HepG2 (cell line): ENCODE results near the gene SCFD2. TPM values are rescaled to one million over a fixed set of nuclear protein-coding genes. Genes with fewer than 3 reads are reported as not detected.

ENCODE experiments used
- ATF2 ChIP-seq: sonication (generic); formaldehyde crosslinking; IDR thresholded peaks from 2 replicates; pipeline ENCODE4 v1.4.0; 2020; ENCODE audit warnings: missing genetic modification reagents
- GFI1 ChIP-seq: sonication (generic); formaldehyde crosslinking; IDR thresholded peaks from 2 replicates; pipeline ENCODE4 v1.5.0; 2020; ENCODE audit warnings: missing genetic modification reagents, mild to moderate bottlenecking, borderline replicate concordance
- MIER3 ChIP-seq: IDR thresholded peaks from 2 replicates; pipeline ENCODE4 v1.6.1; 2016; ENCODE audit warnings: missing compliant biosample characterization, borderline replicate concordance
- NFRKB ChIP-seq: fragments of 450-650 bp; IDR thresholded peaks from 2 replicates; pipeline ENCODE4 v1.6.1; 2017
- SOX13 ChIP-seq, 3 experiments: fragments of 450-650 bp in 1 of 3; sonication (generic) in 1 of 3; formaldehyde crosslinking in 1 of 3; IDR thresholded peaks in 2 of 3; conservative IDR thresholded peaks in 1 of 3; 2 replicates each; pipeline versions ENCODE4 v1.5.0 to v1.6.1; 2016 to 2020; ENCODE audit warnings: antibody characterized with exemption in 1 of 3, mild to moderate bottlenecking in 1 of 3, missing compliant biosample characterization in 1 of 3, missing genetic modification reagents in 1 of 3, moderate library complexity in 1 of 3
- STAG1 ChIP-seq: sonication (generic); formaldehyde crosslinking; IDR thresholded peaks from 2 replicates; pipeline ENCODE4 v1.4.0; 2020; ENCODE audit warnings: missing genetic modification reagents
- TOPORS ChIP-seq: sonication (generic); formaldehyde crosslinking; IDR thresholded peaks from 2 replicates; pipeline ENCODE4 v1.8.0; 2023; ENCODE audit warnings: mild to moderate bottlenecking, missing genetic modification reagents
- TP53 ChIP-seq: sonication (generic); formaldehyde crosslinking; conservative IDR thresholded peaks from 2 replicates; pipeline ENCODE4 v1.4.0; 2020; ENCODE audit warnings: missing genetic modification reagents
- ZBTB39 ChIP-seq: sonication (generic); formaldehyde crosslinking; IDR thresholded peaks from 2 replicates; pipeline ENCODE4 v1.5.0; 2020; ENCODE audit warnings: missing genetic modification reagents
- ZNF280B ChIP-seq: sonication (generic); formaldehyde crosslinking; IDR thresholded peaks from 2 replicates; pipeline ENCODE4 v1.5.0; 2020; ENCODE audit warnings: missing genetic modification reagents, mild to moderate bottlenecking, borderline replicate concordance
- ZNF766 ChIP-seq: sonication (generic); formaldehyde crosslinking; IDR thresholded peaks from 2 replicates; pipeline ENCODE4 v1.5.0; 2020; ENCODE audit warnings: missing genetic modification reagents, borderline replicate concordance
- polyA plus RNA-seq, 8 experiments: library from polyadenylated mRNA; depleted of rRNA in 3 of 8; stranded (reverse) in 7 of 8; unstranded in 1 of 8; fragments of >200 nt; fragmentation: Illumina TruSeq in 4 of 8; extraction: Trizol in 4 of 8; gene quantifications; 2 replicates each; pipeline versions ENCODE4 v1.2.1 to v1.2.3, GENCODE V29; 2011 to 2016; ENCODE audit warnings: low read depth in 4 of 8, missing spikeins in 1 of 8, mixed read lengths in 1 of 8; ENCODE audit not compliant: insufficient read depth in 1 of 8
- total RNA-seq, 5 experiments: library from RNA; depleted of rRNA; stranded (reverse); fragments of >200 nt; fragmentation: Illumina TruSeq; extraction: Trizol; gene quantifications; 2 replicates each; pipeline ENCODE4 v1.2.3, GENCODE V29; 2016; ENCODE audit warnings: low read depth in 1 of 5

Gene SCFD2
- total and polyA plus RNA-seq, 2 of the 13 experiments (the other 11 are each of a cell fraction or from before 2014, with no cell fraction given): 4.6 to 15.6 TPM

DNA sequence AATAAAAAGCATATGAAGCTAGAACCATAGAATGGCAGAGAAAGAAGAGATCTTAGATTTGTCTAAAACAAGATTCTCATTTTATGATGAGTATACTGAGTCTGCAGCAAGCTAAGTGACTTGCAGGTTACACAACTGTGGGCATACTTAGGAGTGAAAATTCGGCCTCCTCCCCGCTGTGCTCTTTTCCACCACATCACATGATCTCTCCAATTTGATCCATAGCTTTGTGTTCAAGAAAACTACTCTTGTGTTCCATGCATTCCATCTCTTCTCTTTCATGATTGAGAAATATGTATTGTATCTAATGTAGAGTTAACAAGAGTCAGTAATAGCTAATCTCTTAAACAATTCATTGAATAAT lies 234.3 kb downstream of the SCFD2 start (continued):
- no peak for TF ChIP-seq MIER3 (CRISPR knock-in tag)
- no peak for TF ChIP-seq ATF2
- no peak for TF ChIP-seq SOX13 (IDR thresholded peaks at IDR 0.05)
- TF ChIP-seq SOX13 (CRISPR knock-in tag; conservative IDR thresholded peaks at IDR 0.05 in 1 of 2, IDR thresholded peaks at IDR 0.05 in 1 of 2): no peak
- no peak for TF ChIP-seq ZBTB39 (CRISPR knock-in tag)
- TF ChIP-seq NFRKB: no peak
- TF ChIP-seq ZNF280B: no peak
- no peak for TF ChIP-seq GFI1 (CRISPR knock-in tag)
- TF ChIP-seq STAG1 (CRISPR knock-in tag): no peak
- TF ChIP-seq TOPORS: no peak
- no peak for TF ChIP-seq TP53 (CRISPR knock-in tag)
- no peak for TF ChIP-seq ZNF766 (CRISPR knock-in tag)
- TF ChIP-seq, all 625 proteins: peak for 0
